ENCODE data around the gene DLG5. TPM values are rescaled to one million over a fixed set of nuclear protein-coding genes. Genes with fewer than 3 reads are reported as not detected.

Gene DLG5, protein sequence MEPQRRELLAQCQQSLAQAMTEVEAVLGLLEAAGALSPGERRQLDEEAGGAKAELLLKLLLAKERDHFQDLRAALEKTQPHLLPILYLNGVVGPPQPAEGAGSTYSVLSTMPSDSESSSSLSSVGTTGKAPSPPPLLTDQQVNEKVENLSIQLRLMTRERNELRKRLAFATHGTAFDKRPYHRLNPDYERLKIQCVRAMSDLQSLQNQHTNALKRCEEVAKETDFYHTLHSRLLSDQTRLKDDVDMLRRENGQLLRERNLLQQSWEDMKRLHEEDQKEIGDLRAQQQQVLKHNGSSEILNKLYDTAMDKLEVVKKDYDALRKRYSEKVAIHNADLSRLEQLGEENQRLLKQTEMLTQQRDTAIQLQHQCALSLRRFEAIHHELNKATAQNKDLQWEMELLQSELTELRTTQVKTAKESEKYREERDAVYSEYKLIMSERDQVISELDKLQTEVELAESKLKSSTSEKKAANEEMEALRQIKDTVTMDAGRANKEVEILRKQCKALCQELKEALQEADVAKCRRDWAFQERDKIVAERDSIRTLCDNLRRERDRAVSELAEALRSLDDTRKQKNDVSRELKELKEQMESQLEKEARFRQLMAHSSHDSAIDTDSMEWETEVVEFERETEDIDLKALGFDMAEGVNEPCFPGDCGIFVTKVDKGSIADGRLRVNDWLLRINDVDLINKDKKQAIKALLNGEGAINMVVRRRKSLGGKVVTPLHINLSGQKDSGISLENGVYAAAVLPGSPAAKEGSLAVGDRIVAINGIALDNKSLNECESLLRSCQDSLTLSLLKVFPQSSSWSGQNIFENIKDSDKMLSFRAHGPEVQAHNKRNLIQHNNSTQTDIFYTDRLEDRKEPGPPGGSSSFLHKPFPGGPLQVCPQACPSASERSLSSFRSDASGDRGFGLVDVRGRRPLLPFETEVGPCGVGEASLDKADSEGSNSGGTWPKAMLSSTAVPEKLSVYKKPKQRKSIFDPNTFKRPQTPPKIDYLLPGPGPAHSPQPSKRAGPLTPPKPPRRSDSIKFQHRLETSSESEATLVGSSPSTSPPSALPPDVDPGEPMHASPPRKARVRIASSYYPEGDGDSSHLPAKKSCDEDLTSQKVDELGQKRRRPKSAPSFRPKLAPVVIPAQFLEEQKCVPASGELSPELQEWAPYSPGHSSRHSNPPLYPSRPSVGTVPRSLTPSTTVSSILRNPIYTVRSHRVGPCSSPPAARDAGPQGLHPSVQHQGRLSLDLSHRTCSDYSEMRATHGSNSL (N-terminal part only)
- total RNA-seq (2022) (65.9 and 69.7 TPM in 2 replicates), Bru-seq, nascent RNA (percentile 78 among the genes with signal in this experiment), BruChase-seq, experiment 1, labeled RNA remaining after a 2-hour chase (percentile 78 among the genes with signal in this experiment), BruChase-seq, experiment 2, labeled RNA remaining after a 6-hour chase (percentile 86 among the genes with signal in this experiment)
- long read RNA-seq, full-length matches to known transcripts, result 5 of 51 reads
- long read RNA-seq, partial matches to known transcripts, result 39 of 51 reads
- long read RNA-seq, other reads (novel, unspliced or antisense), result 7 of 51 reads

DNA sequence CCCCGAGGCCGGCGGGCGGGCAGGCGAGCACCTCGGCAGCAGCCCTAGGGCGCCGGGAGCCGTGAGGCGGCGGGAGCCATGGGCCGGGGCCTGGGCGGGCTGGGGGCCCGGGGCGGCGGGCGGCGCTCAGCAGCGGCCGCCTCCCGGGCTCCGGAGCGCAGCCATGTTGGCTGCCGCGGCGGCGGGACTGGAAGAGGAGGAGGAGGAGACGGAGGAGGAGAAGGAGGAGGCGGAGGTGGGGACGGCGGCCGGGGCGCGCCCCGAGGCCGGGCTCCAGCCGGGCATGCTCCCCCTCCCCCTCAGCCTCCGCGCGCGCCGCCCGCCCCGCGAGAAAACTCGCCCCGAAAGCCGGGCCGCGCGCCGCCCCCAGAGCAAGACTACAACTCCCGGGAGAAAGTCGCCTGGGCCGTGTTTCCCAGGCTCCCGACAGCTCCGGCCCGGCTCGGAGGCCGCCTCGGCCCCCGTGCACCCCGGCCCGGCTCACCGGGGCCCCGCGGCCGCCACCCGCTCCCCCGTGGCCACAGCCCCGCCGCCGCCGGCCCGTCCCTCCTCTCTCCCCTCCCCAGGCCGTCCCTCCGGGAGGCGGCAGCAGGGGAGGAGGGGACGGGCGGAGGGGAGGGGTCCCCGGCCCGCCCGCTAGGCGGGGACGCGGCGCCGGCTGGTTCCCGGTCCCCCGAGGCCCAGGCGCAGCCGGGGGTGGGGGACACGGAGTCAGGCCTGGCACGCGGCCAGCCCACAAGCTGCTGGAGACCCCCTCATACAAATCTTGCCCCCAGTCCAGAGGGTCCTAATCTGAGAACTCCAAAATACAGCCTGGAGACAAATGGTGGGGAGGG, at the start of gene DLG5:
Gene DLG5, minus strand, starts transcription at position 190 of the 836 bp plus-strand sequence. CDS start 235 bp downstream, outside the sequence.
- TF ChIP-seq CTCF (IDR thresholded peaks at IDR 0.05; ENCODE audit: insufficient read depth in 1 of 2, low read depth in 1 of 2, low read length in 1 of 2, severe bottlenecking in 1 of 2, unreplicated experiment in 1 of 2), result peak in 1 of 2 experiments; percentile 17
- H3K9me3 Mint-ChIP-seq (ENCODE audit: unreplicated experiment), result no peaks in the 10 kb centered on the region
- Histone ChIP-seq H3K27me3 (replicated peaks; ENCODE audit: control insufficient read depth, insufficient read depth, low read length) (no peaks in the 10 kb centered on the region), H3K36me3 (ENCODE audit: control insufficient read depth, insufficient read depth, low read length) (no peaks in the 10 kb centered on the region), H3K9me3 (no peaks in the 10 kb centered on the region), H3K4me1 (peaks cover 26% of the 10 kb centered on the region), H3K4me3 (ENCODE audit: low read depth, low read length) (peak within 1 kb of the TSS; percentile 93)
- H3K27ac Mint-ChIP-seq (ENCODE audit: unreplicated experiment), result peak within 1 kb of the TSS; percentile 74
- DNase-seq, result peak; percentile 65 to 70
- H3K36me3 Mint-ChIP-seq (ENCODE audit: insufficient read depth, unreplicated experiment), result peaks cover 6% of the 10 kb centered on the region
- no TSS peak for BruUV-seq (replicated peaks)
- peaks cover 28% of the 10 kb centered on the region for H3K4me1 Mint-ChIP-seq (ENCODE audit: low read depth, unreplicated experiment)
- POLR2A ChIA-PET, result no interaction called here
- H3K4me3 Mint-ChIP-seq (ENCODE audit: unreplicated experiment), result peak within 1 kb of the TSS; percentile 89
- intact Hi-C loops (cut with micrococcal nuclease; ENCODE audit: unreplicated experiment), result loop anchor here (2.0 kb wide), 2 partner anchors 38 to 78 kb away; no protein-coding TSS in a partner anchor
- no peaks in the 10 kb centered on the region for H3K27me3 Mint-ChIP-seq (ENCODE audit: insufficient read depth, unreplicated experiment)
- CTCF ChIA-PET, result interaction anchor here (0.6 to 1.5 kb wide), 4 partner anchors 13 to 85 kb away, joined by 3 to 4 read pairs (median 4); no protein-coding TSS in a partner anchor

GRCh38 chr10:77975086-77975666, 48.6 kb upstream of the DLG5 start:
- CTCF ChIA-PET, result interaction anchor here (0.6 to 1.6 kb wide), 4 partner anchors 45 to 136 kb away, joined by 3 to 7 read pairs (median 4); no protein-coding TSS in a partner anchor
- POLR2A ChIA-PET, result no interaction called here
- Mint-ChIP-seq H3K9me3 (ENCODE audit: unreplicated experiment) (no peaks in the 10 kb centered on the region), H3K27ac (ENCODE audit: unreplicated experiment) (no peak overlapping the region), H3K27me3 (ENCODE audit: insufficient read depth, unreplicated experiment) (no peaks in the 10 kb centered on the region), H3K4me3 (ENCODE audit: unreplicated experiment) (no peak overlapping the region), H3K4me1 (ENCODE audit: low read depth, unreplicated experiment) (no peaks in the 10 kb centered on the region), H3K36me3 (ENCODE audit: insufficient read depth, unreplicated experiment) (peaks cover 36% of the 10 kb centered on the region)
- no TSS peak for BruUV-seq (replicated peaks)
- Histone ChIP-seq H3K9me3 (no peaks in the 10 kb centered on the region), H3K36me3 (ENCODE audit: control insufficient read depth, insufficient read depth, low read length) (0 out of 2 replicates have a peak, but pooled peaks cover 3% of the 10 kb centered on the region), H3K27me3 (replicated peaks; ENCODE audit: control insufficient read depth, insufficient read depth, low read length) (no peaks in the 10 kb centered on the region), H3K4me3 (ENCODE audit: low read depth, low read length) (no peak overlapping the region), H3K4me1 (peaks cover 6% of the 10 kb centered on the region; the same call in 1 of the 2 replicates)
- no peak for TF ChIP-seq CTCF (IDR thresholded peaks at IDR 0.05; ENCODE audit: insufficient read depth in 1 of 2, low read depth in 1 of 2, low read length in 1 of 2, severe bottlenecking in 1 of 2, unreplicated experiment in 1 of 2)
- DNase-seq, result no peak
- intact Hi-C loops (cut with micrococcal nuclease; ENCODE audit: unreplicated experiment), result loop anchor here (2.0 kb wide), 2 partner anchors 66 to 128 kb away; no protein-coding TSS in a partner anchor

Data from Caco-2 (cell line).